Stimulated activated CD8-positive, alpha-beta memory T cell treated with anti-CD3 and anti-CD28 coated beads, Interleukin-4, amount 100 ng/mL, for 48 hours (primary cell): Measurements from ENCODE around the gene SEMA3G.

ENCODE experiments used
- DNase-seq: peaks from one replicate; pipeline ENCODE4 v3.0.0-alpha.2; 2020

Gene SEMA3G

DNA sequence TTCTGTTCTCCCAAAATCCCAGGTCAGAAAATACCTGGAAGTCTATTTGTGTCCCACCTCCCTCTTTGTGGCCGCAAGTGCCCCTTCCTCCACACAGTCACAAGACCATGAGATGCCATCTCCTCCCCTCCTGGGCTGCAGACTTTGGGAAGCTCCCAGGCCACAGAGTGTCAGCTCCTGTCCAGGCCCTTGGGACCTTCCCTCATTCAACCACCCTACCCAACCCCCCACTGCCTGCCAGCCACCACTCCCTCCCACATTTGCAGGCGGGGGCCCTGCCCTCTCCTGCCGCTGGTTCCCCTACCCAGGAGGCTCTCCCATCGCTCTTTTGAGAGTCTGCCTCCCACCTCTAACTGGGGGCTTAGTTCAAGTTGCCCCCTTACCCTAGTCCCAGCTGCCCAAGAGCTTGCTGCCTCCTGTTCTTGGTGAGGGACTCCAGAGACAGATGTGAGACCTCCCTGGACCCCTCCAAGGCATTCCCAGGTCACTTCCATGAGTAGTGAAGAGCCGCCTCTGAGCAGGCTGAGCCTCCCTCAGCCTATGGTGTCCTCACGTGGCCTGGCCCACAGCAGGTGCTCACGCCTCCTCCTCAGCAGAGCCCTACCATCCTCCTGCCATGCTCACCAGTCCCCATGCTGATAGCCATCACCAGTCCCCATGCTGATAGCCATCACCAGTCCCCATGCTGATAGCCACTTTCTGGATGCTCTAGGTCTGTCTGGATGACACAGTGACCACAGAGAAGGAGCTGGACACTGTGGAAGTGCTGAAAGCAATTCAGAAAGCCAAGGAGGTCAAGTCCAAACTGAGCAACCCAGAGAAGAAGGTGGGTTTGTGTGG lies 34.4 kb upstream of the SEMA3G start:
- no peak for DNase-seq

DNA sequence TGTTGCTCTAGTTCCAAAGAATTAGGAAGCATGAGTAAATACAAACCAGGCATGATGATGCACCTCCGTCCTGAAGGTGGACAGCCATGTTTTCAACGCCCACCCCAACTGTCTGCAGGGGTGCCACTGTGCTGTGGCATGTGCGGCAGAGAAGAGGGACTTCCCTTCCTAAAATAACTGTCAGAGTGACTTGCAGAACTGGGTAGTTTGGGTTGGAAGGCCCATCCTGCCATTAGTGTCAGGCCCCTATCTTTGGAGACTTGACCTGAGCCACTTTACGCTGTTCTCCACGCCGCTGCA lies 32.8 kb upstream of the SEMA3G start:
- no peak for DNase-seq

DNA sequence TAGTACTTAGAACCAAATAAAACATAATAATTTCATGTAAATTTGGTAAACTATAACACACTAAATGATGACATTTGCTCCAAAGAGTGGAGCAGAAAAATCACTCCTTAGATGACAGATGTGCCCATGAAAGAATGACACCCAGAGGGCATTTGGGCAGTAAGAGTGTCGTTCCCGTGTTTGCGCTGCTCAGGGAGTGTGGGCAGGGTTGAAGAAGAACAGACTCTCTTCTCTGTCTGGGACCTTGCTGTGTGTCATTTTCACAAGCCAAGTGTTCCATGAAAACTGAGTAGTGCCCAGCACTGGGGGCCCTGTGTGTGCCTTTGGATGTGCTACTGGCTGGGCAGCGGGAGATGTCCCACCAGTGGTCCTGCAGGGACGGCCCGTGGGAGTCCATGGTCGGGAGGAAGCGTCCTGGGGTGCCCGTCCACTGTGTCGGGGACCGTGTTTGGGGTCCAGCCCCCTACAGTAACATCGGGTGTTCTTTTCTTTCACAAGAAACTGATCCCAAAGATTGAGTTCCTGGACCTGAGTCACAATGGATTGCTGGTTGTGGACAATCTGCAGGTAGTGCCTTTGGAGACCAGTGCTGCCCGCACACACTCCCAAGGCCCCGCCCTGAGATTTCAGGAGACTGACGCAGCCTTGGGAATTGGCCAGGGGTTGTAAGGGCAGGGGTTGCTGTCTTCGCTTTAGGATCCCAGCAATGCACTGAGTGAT lies 32.3 kb upstream of the SEMA3G start:
- no peak for DNase-seq

- no peak for DNase-seq
Measured at GRCh38 chr3:52473026-52473425, 28.1 kb upstream of the SEMA3G start.

GRCh38 chr3:52472239-52473000 lies 27.5 kb upstream of the SEMA3G start:
- no peak for DNase-seq

- DNase-seq = peak; percentile 62
Measured at GRCh38 chr3:52471371-52472238, 26.7 kb upstream of the SEMA3G start.

GRCh38 chr3:52470920-52471319 lies 26.0 kb upstream of the SEMA3G start:
- DNase-seq = no peak

GRCh38 chr3:52469001-52469400 lies 24.1 kb upstream of the SEMA3G start:
- no peak for DNase-seq

GRCh38 chr3:52468336-52468735 lies 23.4 kb upstream of the SEMA3G start:
- DNase-seq = no peak

DNA sequence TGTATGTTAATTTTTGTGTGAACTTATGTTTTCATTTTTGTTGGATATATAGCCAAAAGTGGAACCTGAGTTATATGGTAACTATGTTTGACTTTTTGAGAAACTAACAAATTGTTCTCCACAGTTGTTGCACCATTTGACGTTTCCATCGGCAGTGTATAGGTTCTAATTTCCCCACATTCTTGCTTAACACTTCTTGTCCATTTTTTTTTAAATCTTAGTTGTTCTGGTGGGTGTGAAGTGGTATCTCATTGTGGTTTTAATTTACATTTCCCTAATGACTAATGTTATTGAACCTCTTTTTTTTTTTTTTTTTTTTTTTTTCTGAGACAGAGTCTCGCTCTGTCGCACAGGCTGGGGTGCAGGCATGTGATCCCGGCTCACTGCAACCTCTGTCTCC lies 18.5 kb upstream of the SEMA3G start:
- DNase-seq = no peak

- no peak for DNase-seq
Measured at GRCh38 chr3:52461874-52462273, 17.0 kb upstream of the SEMA3G start.

DNA sequence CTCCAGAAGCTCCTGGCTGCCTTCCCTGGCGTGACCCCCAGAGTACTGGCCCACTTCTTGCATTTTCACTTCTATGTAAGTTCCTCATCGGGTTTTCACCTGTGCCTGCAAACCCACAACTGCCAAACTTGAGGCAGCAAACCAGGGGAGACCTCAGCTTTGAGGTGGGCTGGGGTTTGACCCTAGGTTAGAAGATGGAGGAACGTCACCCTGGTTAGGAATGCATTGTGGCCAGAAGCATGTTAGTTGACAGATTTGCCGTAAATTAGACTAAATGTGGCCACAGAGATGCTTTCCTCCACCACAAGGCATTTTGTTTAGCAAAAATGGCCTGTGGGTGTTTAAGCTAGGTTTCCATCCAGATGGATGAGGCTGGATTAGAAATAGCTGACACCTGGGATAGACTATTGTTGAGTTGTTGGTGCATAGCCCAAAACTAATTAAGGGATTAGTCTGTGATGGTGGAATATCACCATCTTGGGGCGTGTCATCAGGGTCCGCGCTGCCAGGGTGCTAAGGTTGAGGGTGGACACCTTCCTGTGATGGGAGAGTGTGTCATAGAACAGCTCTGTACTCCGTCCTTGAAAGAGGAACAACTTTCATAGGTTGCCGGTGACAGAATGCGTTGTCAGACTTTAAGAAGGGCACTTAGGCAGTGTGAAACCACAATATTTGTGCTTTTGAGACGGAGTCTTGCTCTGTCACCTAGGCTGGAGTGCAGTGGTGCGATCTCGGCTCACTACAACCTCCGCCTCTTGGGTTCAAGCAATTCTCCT lies 14.1 kb upstream of the SEMA3G start:
- no peak for DNase-seq

DNA sequence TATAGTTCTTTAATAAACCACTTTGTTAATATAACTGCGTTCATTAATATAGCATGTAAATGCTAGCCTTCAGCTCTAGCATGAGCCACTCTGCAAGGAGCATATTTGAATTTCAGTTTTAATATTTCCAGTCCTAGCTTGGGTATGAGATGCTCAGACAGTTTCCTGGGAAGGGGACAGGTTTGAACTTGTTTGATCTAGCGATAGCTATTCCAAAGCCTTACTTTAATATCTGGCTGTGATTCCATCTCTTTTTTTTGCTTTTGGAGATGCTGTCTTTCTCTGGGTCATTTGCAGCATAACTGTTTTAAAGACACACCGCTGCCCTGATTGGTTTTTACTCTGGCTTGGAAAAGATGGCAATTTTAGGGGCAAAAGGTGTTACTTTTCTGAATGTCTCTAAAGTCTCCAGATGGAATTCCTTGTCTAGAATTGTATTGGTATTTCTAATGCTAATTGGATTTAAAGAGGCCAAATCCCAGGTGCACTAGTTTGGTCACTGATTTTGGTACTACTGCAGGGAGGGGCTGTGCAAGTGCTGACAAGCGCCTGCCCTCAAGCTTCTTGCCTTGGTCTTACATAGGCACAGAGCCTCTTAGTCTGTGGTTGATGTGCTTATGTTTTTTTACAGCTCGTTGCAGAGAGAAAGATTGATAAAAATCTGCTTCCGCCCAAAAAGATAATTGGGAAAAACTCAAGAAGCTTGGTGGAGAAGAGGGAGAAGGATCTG lies 13.3 kb upstream of the SEMA3G start:
- no peak for DNase-seq

DNA sequence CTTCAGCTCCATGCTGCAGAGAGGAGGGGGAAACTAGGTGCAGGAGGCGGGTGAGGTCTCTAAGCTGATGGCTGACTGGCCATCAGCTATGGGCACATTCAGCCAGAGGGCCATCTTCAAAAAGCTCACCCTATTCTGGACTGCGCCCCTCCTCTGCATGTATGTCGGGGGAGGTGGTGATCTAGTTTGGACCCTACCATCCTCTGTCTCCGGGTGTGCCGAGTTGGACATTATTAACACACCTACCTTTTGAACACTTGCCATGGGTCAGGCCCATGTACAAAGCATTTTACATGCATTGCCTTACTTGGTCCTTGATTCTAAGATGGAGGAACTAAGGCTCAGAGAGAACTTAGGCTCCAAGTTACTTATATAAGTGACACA lies 11.9 kb upstream of the SEMA3G start:
- DNase-seq = no peak

DNA sequence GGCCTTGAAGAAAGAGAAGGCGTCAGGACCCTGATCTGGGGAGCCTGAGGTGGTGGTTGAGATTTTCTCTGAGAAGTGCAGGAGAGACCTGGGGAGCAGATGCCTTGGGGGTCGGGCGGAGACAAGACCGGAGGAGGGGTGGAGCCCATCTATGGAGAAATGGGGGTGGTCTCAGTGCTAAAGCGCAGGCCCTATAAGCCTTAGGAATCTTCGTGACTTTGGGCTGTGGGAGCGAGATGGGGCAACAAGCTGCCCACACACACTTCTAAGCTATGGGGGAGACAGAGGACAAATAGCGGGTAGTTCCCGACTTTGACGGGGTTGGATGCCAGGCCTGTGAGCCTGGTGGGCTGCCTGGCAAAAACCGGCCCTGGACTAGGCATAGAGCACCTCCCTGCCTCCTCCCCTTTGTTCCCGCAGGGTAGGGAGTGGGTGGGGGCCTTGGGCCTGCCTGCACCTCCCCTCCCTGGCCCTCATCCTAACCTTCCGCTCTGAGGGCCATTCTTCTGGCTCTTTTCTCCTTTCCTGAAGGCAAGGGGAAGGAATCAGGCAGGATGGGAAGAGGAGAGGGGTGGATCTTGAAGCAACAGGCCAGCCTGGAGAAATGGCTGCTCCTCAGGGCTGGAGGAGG lies 11.4 kb upstream of the SEMA3G start:
- peak; percentile 43 for DNase-seq

GRCh38 chr3:52455283-52456168 lies 10.6 kb upstream of the SEMA3G start, which contains the start of gene NISCH:
Gene NISCH (plus strand): TSS chr3:52455604. CDS start chr3:52455642, 38 bp downstream.
- peak; percentile 99 for DNase-seq

DNA sequence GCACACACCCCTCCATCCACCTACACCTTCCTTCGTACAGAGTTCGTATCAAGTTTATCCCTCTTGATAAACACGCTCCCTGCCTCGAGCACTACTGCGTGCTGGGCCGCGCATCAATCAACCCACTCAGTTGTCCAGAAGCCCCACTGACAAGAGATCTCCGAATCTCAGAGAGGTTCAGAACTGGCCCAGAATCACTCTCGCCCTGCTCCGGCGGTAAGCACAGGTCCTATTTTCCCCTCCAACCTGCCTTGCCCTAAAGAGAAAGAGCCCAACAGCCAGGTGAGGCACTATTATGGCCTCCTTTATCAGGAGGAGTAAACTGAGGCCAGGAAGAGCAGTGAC lies 10.0 kb upstream of the SEMA3G start:
- no peak for DNase-seq

GRCh38 chr3:52454250-52454937 lies 9.5 kb upstream of the SEMA3G start:
- DNase-seq = peak; percentile 31
